ENCODE measurements around the gene EXOC6B. TPM values are rescaled to one million over a fixed set of nuclear protein-coding genes. Genes with fewer than 3 reads are reported as not detected.

EXOC6B gene
- total RNA-seq, 4 donors from 2014 or later = 15.7 to 58.4 (median 37.9) TPM

DNA sequence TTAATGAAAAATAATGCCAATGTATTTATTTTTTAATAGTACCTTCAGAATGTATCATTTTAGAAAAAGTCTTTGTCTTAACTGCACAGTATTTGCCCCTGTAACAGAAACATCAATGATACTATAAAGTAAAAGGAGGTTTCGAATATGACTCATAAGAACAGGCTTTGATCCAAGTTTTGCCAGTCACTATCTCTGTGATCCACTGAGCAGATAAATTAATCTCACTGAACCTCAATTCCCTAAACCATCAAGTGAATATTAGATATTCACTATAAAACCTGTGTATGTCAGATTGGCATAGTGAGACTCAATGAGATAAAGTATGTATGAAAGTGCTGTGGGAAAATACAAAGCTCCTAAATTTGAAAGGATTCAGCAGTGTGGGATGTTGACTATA is 292.1 kb downstream of the EXOC6B start:
- no peaks in the 10 kb centered on the region for H3K36me3 ChIP-seq
- no peaks in the 10 kb centered on the region for H3K4me1 ChIP-seq
- 64 to 70% methylated on average over 1 of the region's 1 CpG for WGBS, 2 donors (ENCODE audit: low coverage in 1 of 2)
- no peaks in the 10 kb centered on the region for H3K9me3 ChIP-seq
- TF ChIP-seq POLR2A (IDR thresholded peaks at IDR 0.05) (no peak), POLR2AphosphoS5 (IDR thresholded peaks at IDR 0.05) (no peak), EP300 (IDR thresholded peaks at IDR 0.05; ENCODE audit: low read depth) (no peak)
- TF ChIP-seq, protein P1, sequence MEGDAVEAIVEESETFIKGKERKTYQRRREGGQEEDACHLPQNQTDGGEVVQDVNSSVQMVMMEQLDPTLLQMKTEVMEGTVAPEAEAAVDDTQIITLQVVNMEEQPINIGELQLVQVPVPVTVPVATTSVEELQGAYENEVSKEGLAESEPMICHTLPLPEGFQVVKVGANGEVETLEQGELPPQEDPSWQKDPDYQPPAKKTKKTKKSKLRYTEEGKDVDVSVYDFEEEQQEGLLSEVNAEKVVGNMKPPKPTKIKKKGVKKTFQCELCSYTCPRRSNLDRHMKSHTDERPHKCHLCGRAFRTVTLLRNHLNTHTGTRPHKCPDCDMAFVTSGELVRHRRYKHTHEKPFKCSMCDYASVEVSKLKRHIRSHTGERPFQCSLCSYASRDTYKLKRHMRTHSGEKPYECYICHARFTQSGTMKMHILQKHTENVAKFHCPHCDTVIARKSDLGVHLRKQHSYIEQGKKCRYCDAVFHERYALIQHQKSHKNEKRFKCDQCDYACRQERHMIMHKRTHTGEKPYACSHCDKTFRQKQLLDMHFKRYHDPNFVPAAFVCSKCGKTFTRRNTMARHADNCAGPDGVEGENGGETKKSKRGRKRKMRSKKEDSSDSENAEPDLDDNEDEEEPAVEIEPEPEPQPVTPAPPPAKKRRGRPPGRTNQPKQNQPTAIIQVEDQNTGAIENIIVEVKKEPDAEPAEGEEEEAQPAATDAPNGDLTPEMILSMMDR (IDR thresholded peaks at IDR 0.05) = no peak
- no peak overlapping the region for H3K4me3 ChIP-seq
- in situ Hi-C loops (cut with MboI; ENCODE audit: low pct_ligation_motif_present in 1 of 4, low pct_unique_long_range_greater_than_20kb in 1 of 4, low sequenced_read_pairs in 3 of 4) = no loop called here
- H3K27me3 ChIP-seq = no peaks in the 10 kb centered on the region
- DNase-seq = no peak
- intact Hi-C loops (cut with DNase I; ENCODE audit: low total_unique reads) = no loop called here
- H3K27ac ChIP-seq = no peak overlapping the region

- intact Hi-C loops (cut with DNase I; ENCODE audit: low total_unique reads) (no loop called here), in situ Hi-C loops (cut with MboI; ENCODE audit: low pct_ligation_motif_present in 1 of 4, low pct_unique_long_range_greater_than_20kb in 1 of 4, low sequenced_read_pairs in 3 of 4) (no loop called here)
- Histone ChIP-seq H3K4me1 (no peaks in the 10 kb centered on the region), H3K4me3 (no peak overlapping the region), H3K27me3 (no peaks in the 10 kb centered on the region), H3K27ac (no peak overlapping the region), H3K9me3 (no peaks in the 10 kb centered on the region), H3K36me3 (no peaks in the 10 kb centered on the region)
- DNase-seq = no peak
- 86 to 100% methylated on average over 1 of the region's 1 CpG for WGBS, 2 donors (ENCODE audit: low coverage in 1 of 2)
- no peak for TF ChIP-seq EP300 (IDR thresholded peaks at IDR 0.05; ENCODE audit: low read depth)
- TF ChIP-seq, protein P1 (IDR thresholded peaks at IDR 0.05) = no peak
- no peak for TF ChIP-seq POLR2A (IDR thresholded peaks at IDR 0.05)
- TF ChIP-seq POLR2AphosphoS5 (IDR thresholded peaks at IDR 0.05) = no peak
These were observed 298.4 kb downstream of the EXOC6B start for GRCh38 chr2:72527424-72527823.

DNA sequence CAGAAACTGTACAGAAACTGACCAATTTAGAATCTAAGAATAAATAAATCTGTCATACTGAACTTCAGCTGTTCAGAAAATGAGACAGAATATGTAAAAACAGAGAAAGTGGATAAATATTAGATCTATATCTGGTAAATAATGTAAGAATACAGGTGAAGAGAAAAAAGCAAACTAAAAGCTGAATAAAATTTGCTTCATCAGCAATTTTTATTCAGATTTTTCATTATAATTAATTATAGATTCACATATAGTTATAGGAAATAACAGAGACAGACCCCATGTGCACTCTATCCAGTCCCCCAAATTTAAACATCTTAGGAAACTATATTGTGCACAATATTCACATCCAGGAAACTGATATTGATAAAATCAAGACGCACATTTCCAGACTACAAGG is 299.2 kb downstream of the EXOC6B start:
- Histone ChIP-seq H3K27ac (no peak overlapping the region), H3K9me3 (no peaks in the 10 kb centered on the region), H3K36me3 (no peaks in the 10 kb centered on the region), H3K27me3 (no peaks in the 10 kb centered on the region), H3K4me3 (no peak overlapping the region), H3K4me1 (no peaks in the 10 kb centered on the region)
- no peak for DNase-seq
- WGBS, 2 donors (ENCODE audit: low coverage in 1 of 2) = 95 to 100% methylated on average over 1 of the region's 1 CpG
- TF ChIP-seq POLR2AphosphoS5 (IDR thresholded peaks at IDR 0.05) (no peak), EP300 (IDR thresholded peaks at IDR 0.05; ENCODE audit: low read depth) (no peak), POLR2A (IDR thresholded peaks at IDR 0.05) (no peak)
- TF ChIP-seq, protein P1 (IDR thresholded peaks at IDR 0.05) = no peak
- intact Hi-C loops (cut with DNase I; ENCODE audit: low total_unique reads) = no loop called here
- in situ Hi-C loops (cut with MboI; ENCODE audit: low pct_ligation_motif_present in 1 of 4, low pct_unique_long_range_greater_than_20kb in 1 of 4, low sequenced_read_pairs in 3 of 4) = no loop called here

DNA sequence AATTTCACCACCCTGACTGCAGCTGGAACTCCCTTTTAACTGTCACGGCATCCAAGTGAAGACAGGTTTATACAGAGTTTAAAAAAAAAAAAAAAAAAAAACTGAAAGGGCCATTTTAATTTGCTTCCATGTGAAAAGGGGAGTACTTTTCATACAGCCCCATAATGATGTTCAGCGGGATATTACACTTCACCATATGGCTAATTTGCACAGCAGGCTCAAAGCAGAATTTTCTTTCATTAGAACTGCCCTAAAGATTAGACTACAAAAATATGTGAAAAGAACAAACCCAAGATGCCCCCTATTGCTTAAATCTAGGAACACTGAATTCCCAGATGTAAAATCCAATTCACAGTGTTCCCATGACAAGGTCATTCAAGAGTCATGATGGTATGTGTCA is 301.8 kb downstream of the EXOC6B start:
- H3K4me3 ChIP-seq = no peak overlapping the region
- intact Hi-C loops (cut with DNase I; ENCODE audit: low total_unique reads) (no loop called here), in situ Hi-C loops (cut with MboI; ENCODE audit: low pct_ligation_motif_present in 1 of 4, low pct_unique_long_range_greater_than_20kb in 1 of 4, low sequenced_read_pairs in 3 of 4) (no loop called here)
- WGBS, 2 donors (ENCODE audit: low coverage in 1 of 2) = 81 to 93% methylated on average over 2 of the region's 2 CpGs
- DNase-seq = no peak
- no peak for TF ChIP-seq EP300 (IDR thresholded peaks at IDR 0.05; ENCODE audit: low read depth)
- TF ChIP-seq, protein P1 (IDR thresholded peaks at IDR 0.05) = no peak
- TF ChIP-seq POLR2A (IDR thresholded peaks at IDR 0.05) = no peak
- TF ChIP-seq POLR2AphosphoS5 (IDR thresholded peaks at IDR 0.05) = no peak
- no peaks in the 10 kb centered on the region for H3K9me3 ChIP-seq
- no peaks in the 10 kb centered on the region for H3K27me3 ChIP-seq
- no peaks in the 10 kb centered on the region for H3K36me3 ChIP-seq
- H3K4me1 ChIP-seq = no peaks in the 10 kb centered on the region
- no peak overlapping the region for H3K27ac ChIP-seq
